HL-60/S4 treated with retinoic acid at 250 ng/mL for 4 days and 3 days (cell line): Measurements from ENCODE around the gene TRIM24.
"Not testable (repeated sequence)": the region's sequence is repeated elsewhere in the genome, so short reads cannot be mapped to it uniquely, and the experiment has no call there.

ENCODE experiments used
- in situ Hi-C: fragments of 300-500 bp; cut with MboI; formaldehyde crosslinking; loops from 2 replicates; pipeline ENCODE4 v1.7.0; 2022; ENCODE audit warnings: low sequenced_read_pairs

TRIM24 gene

DNA sequence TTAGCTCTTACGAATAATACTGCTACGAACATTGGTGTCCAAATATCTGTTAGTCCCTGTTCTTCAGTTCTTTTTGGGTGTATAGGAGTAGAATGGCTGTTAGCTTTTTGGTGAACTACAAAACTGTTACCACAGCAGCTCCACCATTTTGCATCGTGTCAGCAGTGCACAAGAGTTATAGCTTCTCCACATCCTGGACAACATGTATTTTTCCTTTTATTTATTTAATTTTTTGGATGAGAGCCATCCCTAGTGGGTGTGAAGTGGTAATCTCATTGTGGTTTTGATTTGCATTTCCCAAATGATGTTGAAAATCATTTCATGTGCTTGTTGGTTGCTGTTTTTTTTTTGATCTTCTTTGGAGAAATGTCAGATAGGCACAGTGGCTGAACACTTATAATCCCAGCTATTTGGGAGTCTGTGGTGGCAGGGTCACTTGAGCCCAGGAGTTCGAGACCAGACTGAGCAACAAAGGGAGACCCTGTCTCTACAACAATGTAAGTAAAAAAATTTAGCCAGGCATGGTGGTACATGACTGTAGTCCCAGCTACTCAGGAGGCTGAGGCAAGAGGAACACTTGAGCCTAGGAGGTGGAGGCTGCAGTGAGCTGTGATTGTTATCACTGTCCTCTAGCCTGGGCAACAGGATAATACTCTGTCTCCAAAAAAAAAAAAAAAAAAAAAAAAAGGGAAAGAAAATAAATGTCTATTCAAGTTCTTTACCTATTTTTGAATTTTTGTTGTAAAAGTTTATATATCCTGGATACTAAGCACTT is 31.7 kb downstream of the TRIM24 start:
- in situ Hi-C loops: no loop called here

DNA sequence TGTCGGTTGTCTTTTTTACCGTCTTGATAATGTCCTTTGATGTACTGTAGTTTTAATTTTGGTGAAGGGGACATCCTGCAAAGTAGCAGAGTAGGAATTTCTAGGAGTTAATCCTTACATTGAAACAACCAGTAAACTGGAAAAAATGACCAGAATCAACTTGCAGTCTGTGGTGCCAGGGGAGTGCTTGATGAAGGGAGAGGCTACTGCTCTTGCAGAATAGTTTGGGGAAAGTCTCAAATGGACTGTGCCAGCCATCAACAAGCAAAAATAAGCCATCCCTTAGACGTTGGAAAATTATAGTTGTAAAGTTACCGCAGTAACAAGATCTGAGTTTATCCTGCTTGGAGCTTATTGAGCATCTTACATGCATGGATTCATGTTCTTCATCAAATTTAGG is 32.4 kb downstream of the TRIM24 start:
- in situ Hi-C loops: no loop called here

DNA sequence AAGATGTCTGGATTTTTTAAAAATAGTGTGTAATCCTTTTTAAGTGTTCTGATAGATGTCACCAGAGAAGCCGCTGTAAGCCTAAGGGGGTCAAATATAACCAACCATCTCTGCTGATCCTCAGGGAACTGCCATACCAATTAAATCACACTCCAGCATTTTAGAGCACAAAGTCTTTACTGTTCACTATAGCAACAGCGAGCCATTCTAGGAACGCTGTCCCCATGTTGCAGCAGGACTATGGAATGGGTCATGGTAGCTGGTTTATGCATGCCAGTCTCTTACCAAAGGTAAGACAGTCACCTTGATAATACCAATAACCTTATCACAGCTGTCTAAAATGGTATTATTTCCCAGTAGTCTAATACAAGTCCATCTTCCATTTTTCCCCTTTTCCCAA is 33.5 kb downstream of the TRIM24 start:
- in situ Hi-C loops: no loop called here

DNA sequence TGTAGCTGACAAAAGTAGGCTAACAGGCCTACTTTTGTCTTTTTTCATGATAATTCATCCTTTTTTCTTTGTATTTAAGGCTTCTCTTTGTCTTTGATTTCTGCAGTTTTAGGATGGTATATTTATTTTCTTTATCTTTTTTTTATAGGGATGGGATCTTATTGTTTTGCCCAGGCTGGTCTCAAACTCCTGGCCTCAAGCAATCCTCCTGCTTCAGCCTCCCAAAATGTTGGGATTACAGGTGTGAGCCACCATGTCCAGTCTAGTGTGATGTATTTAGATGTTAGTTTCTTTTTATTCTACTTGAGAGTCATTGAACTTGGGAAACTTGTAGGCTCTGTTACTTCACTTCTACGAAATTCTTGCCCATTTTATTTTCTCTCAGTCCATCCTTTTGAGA is 35.4 kb downstream of the TRIM24 start:
- in situ Hi-C loops: no loop called here

DNA sequence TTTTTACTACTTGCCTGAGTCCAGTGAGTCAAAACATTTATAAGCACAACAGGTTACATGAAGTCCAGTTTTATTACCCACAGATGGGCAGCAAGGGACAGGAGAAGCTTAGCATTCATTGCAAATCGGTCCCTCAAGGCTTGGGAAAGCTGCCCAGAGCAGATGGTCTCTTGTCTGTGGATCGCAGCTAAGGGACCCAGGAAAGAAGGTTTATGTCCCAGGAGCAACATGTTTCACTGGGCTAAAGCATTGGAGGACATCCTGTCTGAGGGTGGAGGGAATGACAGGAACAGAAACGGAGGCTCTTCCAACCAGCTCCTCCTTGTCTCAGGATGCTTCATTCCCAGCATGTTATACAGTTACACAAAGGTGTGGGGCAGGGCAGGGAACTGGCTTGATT is 39.3 kb downstream of the TRIM24 start:
- in situ Hi-C loops: no loop called here

DNA sequence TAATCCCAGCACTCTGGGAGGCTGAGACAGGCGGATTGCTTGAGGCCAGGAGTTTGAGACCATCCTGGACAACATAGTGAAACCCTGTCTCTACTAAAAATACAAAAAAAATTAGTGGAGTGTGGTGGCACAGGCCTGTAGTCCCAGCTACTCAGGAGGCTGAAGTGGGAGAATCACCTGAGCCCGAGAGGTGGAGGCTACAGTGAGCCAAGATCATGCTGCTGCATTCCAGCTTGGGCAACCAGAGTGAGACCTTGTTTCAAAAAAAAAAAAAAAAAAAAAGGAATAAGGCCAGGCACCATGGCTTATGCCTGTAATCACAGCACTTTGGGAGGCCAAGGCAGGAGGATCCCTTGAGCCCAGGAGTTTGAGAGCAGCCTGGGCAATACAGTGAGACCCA is 40.2 kb downstream of the TRIM24 start:
- in situ Hi-C loops: not testable (repeated sequence)

DNA sequence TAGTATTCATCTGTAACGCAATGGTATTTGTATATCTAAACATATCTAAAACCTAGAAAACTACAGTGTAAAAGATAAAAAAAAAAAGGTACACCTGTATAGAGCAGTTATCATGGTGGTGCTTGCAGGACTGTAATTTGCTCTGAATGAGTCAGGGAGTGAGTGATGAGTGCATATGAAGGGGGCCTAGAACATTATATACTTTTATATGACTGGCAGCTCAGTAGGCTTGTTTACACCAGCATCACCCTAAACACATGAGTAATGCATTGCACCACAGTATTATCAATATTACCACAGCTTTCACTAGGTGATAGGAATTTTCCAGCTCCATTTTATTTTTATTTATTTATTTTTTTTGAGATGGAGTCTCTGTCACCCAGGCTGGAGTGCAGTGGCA is 40.8 kb downstream of the TRIM24 start:
- in situ Hi-C loops: no loop called here

DNA sequence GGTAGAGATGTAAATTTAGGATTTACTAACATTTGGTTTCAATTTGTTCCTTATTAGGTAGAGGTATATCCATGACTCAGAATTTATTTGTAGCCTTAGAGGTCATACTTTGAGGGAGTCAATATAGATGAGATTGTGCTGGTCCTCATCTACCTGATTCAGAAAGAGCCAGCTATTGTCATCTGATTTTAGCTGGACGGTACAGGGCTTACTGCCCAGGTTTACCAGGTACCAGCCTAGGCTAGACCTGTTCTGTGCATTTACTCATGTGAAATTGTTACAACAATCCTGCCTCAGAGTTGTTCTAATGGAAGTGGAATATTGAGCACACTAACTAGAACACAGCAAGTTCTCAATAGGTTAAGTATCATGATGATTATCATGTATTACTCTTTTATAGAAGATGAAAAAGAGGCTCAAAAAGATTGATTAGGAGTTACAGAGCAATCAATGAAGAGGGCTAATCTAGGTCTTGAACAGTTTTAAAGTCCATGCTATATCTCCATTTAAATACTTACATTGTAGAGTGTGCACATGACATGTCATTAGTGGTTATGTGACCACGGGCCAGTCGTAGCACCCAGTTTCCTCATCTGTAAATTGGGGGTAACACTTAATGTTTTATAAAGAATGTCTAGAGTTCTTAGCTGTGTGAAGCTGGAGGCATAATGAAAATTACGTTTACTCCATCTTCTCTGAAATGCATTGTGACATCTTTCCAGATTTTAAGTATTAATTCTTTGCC is 42.1 kb downstream of the TRIM24 start:
- in situ Hi-C loops: no loop called here

DNA sequence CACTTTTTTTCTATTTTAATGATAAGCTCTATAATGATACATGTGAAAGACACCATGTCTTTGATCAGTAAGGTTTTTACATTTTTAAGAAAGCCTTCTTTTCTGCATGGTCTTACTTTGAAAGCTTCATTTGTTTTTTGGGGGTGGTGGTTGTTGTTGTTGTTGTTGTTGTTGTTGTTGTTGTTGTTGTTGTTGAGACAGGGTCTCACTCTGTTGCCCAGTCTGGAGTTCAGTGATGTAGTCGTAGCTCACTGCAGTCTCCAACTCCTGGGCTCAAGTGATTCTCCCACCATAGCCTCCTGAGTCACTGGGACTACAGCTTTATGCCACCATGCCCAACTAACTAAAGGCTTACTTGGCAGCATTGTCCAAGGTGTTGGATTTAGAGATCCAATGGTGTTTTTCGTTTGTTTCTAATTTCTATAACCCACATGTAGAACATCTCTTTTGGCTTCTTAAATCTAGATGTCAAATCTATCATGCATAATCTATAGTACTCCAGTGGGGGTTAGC is 45.4 kb downstream of the TRIM24 start:
- in situ Hi-C loops: no loop called here

DNA sequence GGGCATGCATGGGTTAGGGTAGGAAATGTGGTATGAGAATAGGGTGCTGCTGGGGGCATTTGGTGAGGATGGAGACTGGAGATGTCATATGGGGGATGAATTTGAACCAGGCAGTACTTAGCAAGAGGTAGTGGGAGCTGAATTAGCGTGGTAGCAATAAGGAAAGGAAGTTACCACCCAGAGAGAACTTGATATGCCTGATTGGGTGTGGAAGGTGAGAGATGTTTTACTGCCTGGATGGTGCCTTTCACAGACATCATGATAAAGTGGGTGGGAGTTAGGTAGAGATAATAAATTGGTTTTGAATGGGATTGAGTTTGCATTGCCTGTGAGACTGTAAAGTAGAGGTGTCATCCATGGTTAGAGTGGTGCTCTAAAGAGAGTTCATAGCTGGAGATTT is 46.7 kb downstream of the TRIM24 start:
- in situ Hi-C loops: no loop called here

DNA sequence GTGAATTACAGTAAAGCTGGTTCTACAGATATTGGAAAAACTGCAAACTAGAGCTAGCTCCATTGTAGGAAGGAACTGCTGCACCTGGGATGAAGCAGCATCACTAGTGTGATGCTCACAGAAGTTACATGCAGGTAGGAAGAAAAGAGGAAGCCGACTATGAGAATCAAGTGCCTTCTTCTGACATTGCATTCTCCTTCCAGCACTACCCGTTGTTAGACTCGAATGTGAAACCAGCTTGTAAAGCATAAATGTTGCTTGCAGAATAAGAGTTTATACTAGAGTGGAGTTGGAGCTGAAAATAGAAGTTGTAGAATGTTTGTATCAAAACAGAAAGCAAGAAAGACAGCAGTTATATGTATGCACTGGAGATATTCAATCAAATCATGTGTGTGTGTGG is 49.9 kb downstream of the TRIM24 start:
- in situ Hi-C loops: no loop called here

DNA sequence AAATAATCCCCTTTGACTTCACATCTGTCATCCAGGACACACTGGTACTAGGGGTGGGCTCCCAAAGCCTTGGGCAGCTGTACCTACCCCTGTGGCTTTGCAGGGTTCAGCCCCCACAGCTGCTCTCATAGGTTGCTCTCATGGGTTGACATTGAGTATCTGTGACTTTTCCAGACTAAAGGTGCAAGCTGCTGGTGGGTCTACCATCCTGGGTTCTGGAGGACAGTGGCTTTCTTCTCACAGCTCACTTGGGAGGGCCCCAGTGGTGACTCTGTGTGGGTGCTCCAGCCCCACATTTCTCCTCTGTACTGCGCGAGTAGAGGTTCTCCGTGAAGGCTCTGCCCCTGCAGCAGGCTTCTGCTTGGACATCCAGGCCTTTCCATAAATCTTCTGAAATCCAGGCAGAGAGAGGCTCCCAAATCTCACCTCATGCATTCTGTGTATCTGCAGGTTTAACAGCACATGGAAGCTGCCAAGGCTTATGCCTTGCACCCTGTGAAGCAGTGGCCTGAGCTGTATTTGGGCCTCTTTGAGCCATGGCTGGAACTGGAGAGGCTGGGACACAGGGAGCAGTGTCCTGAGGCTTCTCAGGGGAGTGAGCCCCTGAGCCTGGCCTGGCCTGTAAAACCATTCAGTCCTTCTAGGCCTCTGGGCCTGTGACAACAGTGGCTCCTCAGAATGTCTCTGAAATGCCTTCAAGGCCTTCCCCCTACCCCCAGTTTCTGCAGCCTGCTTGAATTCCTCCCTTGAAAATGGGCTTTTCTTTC is 52.2 kb downstream of the TRIM24 start:
- in situ Hi-C loops: no loop called here

DNA sequence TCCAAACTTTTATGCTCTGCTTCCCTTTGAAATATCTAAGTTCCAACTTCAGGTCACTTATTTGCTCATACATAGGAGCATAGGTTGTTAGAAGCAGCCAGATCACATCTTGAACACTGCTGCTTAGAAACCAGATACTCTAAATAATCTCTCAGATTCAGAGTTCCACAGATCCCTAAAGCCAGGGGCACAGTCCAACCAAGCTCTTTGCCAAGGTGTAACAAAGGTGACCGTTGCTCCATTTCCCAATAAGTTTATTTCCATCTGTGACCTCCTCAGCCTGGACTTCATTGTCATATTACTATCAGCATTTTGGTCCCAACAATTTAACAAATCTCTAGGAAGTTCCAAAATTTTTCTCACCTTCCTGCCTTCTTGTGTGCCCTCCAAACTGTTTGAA is 52.8 kb downstream of the TRIM24 start:
- in situ Hi-C loops: no loop called here

DNA sequence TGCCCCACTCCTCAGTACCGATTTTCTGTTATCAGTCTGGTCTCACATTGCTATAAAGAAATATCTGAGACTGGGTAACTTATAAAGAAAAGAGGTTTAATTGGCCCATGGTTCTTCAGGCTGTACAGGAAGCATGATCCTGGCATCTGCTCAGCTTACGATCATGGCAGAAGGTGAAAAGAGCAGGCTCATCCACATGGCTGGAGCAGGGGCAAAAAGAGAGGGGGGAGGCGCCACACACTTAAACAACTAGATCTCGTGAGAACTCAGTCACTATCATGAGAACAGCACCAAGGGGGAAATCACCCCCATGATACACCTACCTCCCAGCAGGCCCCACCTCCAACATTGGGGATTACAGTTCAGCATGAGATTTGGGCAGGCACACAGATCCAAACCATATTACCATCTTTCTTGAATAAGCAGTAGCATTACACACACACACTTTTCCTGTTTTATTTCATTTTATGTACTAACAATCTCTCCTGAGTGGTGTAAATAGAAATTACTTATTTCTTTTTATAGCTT is 53.3 kb downstream of the TRIM24 start:
- in situ Hi-C loops: no loop called here

DNA sequence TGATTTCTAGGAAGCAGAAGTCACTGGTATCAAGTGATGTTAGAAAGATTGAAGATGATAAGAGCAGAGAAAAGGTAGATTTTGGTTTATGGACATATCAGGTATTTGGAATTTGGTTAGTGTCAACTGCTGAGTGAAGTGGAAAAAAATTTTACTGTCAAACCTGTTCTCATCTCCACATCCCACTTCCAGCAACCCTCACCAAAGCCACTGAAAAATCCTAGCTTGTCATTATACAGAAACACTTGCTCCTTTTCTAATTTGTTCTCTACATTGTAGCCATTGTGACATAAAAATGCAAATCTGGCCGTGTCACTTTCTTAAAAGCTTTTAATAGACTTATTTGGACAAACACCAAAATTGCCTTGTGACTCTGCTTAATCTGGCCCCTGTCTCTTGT is 54.0 kb downstream of the TRIM24 start:
- in situ Hi-C loops: no loop called here

DNA sequence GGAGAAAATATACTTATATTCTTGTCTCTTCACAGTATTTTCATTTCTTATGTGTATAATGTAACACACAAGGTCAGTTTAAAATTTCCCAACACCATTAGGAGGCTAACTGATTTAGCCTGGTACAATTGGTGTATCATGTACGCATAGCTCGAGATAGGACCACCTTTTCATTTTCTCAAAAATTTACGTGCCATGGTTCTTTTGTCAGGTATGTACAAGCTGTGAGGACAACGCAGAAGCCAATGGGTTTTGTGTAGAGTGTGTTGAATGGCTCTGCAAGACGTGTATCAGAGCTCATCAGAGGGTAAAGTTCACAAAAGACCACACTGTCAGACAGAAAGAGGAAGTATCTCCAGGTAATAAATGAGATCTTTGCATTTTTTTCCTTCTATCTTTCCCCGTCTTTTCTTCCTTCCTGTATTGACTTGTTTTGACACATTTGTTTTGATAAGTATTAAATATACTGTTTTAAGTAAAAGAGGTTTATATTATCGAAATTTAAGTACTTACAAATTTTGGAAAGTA is 55.0 kb downstream of the TRIM24 start:
- in situ Hi-C loops: no loop called here

DNA sequence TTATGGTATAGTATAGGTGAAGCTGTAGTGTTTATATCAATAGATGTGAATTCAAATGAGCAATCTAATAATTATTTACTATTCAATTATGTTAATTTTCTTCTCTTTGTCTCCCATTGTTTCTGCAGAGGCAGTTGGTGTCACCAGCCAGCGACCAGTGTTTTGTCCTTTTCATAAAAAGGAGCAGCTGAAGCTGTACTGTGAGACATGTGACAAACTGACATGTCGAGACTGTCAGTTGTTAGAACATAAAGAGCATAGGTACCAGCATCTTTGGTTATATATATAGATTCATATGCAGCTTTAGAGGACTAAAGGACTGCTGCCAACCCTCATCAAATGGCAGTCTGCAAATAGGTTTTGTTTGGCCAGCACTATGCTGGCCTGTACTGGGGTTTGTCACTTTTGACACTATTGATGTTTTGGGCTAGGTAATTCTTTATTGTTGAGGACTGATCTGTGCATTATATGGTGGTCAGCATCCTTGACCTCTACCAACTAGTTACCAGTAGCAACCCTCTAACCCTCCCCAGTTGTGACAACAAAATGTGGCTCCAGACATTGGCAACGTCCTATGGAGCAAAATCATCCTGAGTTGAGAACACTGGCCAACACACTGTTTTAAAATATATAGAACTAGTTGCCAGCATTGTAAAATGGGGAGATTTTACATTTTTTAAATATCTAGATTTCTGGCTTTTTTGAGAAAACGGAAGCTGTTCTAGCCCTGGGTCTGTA is 59.2 kb downstream of the TRIM24 start:
- in situ Hi-C loops: no loop called here

DNA sequence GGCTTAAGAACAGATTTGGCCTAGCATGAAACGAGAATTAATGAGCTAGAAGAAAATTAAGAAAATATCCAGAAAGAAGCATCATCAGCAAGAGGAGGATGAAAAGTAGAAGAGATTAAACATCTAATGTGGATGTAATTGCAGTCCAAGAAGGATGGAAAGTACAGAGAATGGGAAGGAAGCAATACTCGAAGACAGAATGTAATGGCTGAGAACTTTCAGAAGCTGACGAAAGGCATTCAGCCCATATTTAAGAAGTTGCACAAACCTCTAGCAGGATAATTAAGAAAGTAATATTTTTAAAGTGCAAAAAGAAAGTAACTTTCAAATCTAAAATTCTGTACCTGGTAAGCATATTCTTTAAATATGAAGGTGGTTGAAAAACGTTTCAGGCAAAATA is 60.7 kb downstream of the TRIM24 start:
- in situ Hi-C loops: no loop called here

DNA sequence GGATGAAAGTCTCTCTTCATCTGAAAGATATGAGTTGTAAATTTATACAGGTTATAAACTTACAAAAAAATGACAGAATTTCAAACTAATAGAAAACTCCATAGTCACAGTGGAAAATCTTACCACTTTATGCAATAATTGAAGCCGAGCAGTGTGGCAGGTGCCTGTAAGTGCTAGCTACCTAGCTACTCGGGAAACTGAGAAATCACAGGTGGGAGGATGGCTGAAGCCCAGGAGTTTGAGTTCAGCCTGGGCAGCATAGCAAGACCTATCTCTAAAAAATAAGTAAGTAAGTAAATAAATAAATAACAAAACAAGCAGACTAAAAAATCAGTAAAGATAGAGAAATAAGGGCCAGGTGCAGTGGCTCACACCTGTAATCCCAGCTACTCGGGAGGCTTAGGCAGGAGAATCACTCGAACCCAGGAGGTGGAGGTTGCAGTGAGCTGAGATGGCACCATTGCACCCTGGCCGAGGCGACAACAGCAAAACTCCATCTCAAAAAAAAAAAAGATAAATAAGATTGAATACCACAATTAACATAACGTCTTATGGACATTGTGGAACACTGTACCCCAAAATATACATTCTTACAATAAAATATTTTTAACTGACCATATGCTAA is 61.9 kb downstream of the TRIM24 start:
- in situ Hi-C loops: no loop called here

DNA sequence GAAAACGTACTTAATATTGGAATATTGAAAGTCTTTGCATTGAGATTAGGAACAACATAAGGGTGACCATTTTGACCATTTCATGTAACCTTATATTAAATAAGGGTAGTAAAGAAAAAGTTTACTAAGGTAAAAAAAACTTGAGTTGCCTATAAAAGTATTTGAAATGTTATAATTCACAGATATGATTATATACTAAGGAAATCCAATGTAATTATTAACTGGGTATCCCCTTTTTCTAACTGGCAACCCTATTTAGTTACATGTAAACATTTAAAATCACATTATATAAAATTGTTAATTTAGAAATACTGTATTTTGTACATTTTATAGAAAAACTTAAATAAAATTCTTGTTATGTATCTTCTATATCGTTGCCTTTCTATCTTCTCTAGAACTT is 64.2 kb downstream of the TRIM24 start:
- in situ Hi-C loops: no loop called here
